Thoracic aorta (tissue), 2 donors: Measurements from ENCODE around the gene AWAT2. TPM values are rescaled to one million over a fixed set of nuclear protein-coding genes. Genes with fewer than 3 reads are reported as not detected.

Experiments used
- ATAC-seq: fragments of 150-250 bp; one replicate; pipeline ENCODE4 v1.8.0; 2017; ENCODE audit warnings: low read depth; ENCODE audit not compliant: insufficient number of reproducible peaks, low FRiP score
- DNase-seq: peaks from one replicate; pipeline ENCODE4 v3.0.0-alpha.2; 2020; ENCODE audit warnings: low spot score
- H3K27ac ChIP-seq, 2 donors: fragments of 200-600 bp; sonication (generic); 1 replicate in 1 of 2; 2 replicates in 1 of 2; pipeline ENCODE4 v1.5.1; 2016; ENCODE audit warnings: mild to moderate bottlenecking in 2 of 2, moderate library complexity in 2 of 2
- H3K27me3 ChIP-seq: fragments of 200-600 bp; sonication (generic); replicated peaks from 2 replicates; pipeline ENCODE4 v1.6.0; 2016; ENCODE audit warnings: mild to moderate bottlenecking; ENCODE audit not compliant: insufficient read depth
- H3K36me3 ChIP-seq: fragments of 200-600 bp; sonication (generic); one replicate; pipeline ENCODE4 v1.5.1; 2016
- H3K4me1 ChIP-seq, 2 donors: fragments of 200-600 bp; sonication (generic); 1 replicate in 1 of 2; 2 replicates in 1 of 2; pipeline versions ENCODE4 v1.5.1 to v1.6.0; 2016; ENCODE audit warnings: low read depth in 2 of 2, mild to moderate bottlenecking in 1 of 2; ENCODE audit not compliant: control insufficient read depth in 1 of 2
- H3K4me3 ChIP-seq: fragments of 200-600 bp; sonication (generic); 2 replicates; pipeline ENCODE4 v1.5.1; 2016; ENCODE audit warnings: mild to moderate bottlenecking
- H3K9me3 ChIP-seq: fragments of 200-600 bp; sonication (generic); 2 replicates; pipeline ENCODE4 v1.5.1; 2016
- CTCF ChIP-seq: fragments of 200-600 bp; sonication (generic); IDR thresholded peaks from one replicate; pipeline ENCODE4 v1.5.1; 2019; ENCODE audit warnings: antibody characterized with exemption
- total RNA-seq, 2 donors: library from RNA; depleted of rRNA; stranded (reverse); fragments of >200 nt; gene quantifications; one replicate each; pipeline versions ENCODE4 v1.1.0 to v1.2.3, GENCODE V29; 2016

AWAT2 gene
- total RNA-seq, 2 donors from 2014 or later = not detected

- no peak for TF ChIP-seq CTCF
- H3K4me3 ChIP-seq = no peak overlapping the region
- H3K36me3 ChIP-seq = no peaks in the 10 kb centered on the region
- H3K27me3 ChIP-seq = no peaks in the 10 kb centered on the region
- ATAC-seq = no peak
- no peaks in the 10 kb centered on the region for H3K9me3 ChIP-seq
- no peak for DNase-seq
- no peaks in the 10 kb centered on the region for H3K4me1 ChIP-seq
- no peak overlapping the region for H3K27ac ChIP-seq
Measured at GRCh38 chrX:70088751-70089150, 39.0 kb upstream of the AWAT2 start.

DNA sequence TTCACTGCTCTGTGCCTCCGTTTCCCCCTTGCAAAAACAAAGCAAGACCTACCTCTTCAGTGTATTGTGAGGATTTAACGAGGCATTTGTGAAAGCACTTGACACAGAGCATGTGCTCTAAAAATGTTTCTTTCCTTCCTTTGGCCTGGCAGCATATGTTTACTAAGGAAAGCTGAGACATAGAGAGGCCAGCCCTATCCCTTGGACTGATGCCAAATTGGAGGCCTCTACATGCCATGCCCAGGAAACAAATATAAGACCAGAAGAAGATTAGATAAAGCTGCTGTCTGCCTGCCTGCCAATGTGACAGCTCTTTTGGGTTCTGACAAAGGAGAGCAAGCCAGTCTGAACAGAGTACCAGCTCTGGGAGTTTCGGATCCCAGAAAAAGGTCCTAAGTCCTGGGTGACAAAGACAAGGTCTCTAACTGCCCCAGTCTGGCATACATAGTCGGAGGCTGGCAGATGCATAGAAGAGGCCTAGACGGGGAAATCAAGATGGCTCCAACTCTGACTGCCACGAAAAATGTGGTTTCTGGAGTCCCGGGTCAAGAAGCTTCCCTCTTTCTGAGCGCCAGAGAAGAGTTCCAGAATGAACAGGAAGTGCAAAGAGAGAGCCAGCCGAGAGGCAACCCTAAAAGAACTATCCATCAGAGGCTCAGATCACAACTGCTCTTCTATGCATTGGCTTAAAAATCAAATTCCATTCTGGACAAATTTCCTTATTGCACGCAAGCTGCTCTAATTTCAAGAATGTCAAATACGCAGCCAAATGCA lies 38.3 kb upstream of the AWAT2 start:
- ATAC-seq = no peak

GRCh38 chrX:70084592-70085240 lies 35.0 kb upstream of the AWAT2 start:
- Histone ChIP-seq H3K27ac (no peak overlapping the region), H3K27me3 (no peaks in the 10 kb centered on the region), H3K4me3 (no peak overlapping the region), H3K9me3 (no peaks in the 10 kb centered on the region), H3K4me1 (no peaks in the 10 kb centered on the region), H3K36me3 (no peaks in the 10 kb centered on the region)
- ATAC-seq (no peak), DNase-seq (no peak)
- TF ChIP-seq CTCF = no peak

More for the DNA sequence above, 38.3 kb upstream of the AWAT2 start:
- Histone ChIP-seq H3K36me3 (no peaks in the 10 kb centered on the region), H3K4me1 (no peaks in the 10 kb centered on the region), H3K27me3 (no peaks in the 10 kb centered on the region), H3K4me3 (no peak overlapping the region), H3K27ac (no peak overlapping the region), H3K9me3 (no peaks in the 10 kb centered on the region)
- no peak for DNase-seq
- no peak for TF ChIP-seq CTCF

DNA sequence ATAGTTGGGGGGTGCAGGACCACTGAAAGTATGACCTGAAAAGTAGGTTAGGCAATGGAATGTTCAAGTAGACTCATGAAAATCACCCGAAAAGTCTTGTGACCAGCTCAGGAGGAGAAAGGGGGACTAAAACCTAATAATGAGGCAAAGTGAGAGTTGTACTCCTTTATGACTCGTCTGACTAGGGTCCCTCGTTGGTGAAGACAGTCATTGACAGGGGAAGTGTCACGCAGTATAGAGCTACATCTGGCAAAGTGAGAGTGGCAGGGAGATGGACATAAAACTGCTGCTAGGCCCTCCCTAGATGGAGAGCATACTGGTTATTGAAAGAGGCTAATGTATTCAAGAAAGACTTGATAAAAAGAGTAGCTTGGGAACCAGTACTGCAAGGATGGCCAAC lies 33.0 kb upstream of the AWAT2 start:
- ATAC-seq = no peak
- H3K36me3 ChIP-seq = no peaks in the 10 kb centered on the region
- no peaks in the 10 kb centered on the region for H3K4me1 ChIP-seq
- H3K27ac ChIP-seq = no peak overlapping the region
- no peak overlapping the region for H3K4me3 ChIP-seq
- no peak for DNase-seq
- no peaks in the 10 kb centered on the region for H3K27me3 ChIP-seq
- no peak for TF ChIP-seq CTCF
- no peaks in the 10 kb centered on the region for H3K9me3 ChIP-seq

GRCh38 chrX:70079870-70080269 lies 30.1 kb upstream of the AWAT2 start:
- Histone ChIP-seq H3K4me3 (no peak overlapping the region), H3K9me3 (no peaks in the 10 kb centered on the region), H3K27me3 (no peaks in the 10 kb centered on the region), H3K36me3 (no peaks in the 10 kb centered on the region), H3K27ac (no peak overlapping the region), H3K4me1 (no peaks in the 10 kb centered on the region)
- ATAC-seq (no peak), DNase-seq (no peak)
- no peak for TF ChIP-seq CTCF
